ENCODE data around the gene MPPED2.

The MPPED2 gene

DNA sequence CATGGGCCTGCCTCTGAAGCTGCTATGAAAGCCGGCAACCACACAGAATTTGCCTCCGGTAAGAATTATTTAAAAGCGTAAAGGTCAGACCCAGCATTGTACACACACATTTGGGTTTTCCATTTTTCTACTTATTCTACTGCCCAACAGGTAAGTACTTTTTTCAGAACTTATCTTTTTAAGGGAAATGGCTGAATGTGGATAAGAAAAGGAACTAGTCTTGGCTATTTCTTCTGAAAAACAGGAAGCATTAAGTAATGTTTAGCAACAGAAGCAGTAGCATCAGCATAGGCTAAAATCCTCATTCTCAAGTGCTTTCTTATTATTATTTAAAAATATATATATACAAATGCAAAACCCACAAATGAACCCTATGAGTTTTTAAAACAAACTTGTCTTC, 103.1 kb downstream of the MPPED2 start:
- TF ChIP-seq, protein P1, sequence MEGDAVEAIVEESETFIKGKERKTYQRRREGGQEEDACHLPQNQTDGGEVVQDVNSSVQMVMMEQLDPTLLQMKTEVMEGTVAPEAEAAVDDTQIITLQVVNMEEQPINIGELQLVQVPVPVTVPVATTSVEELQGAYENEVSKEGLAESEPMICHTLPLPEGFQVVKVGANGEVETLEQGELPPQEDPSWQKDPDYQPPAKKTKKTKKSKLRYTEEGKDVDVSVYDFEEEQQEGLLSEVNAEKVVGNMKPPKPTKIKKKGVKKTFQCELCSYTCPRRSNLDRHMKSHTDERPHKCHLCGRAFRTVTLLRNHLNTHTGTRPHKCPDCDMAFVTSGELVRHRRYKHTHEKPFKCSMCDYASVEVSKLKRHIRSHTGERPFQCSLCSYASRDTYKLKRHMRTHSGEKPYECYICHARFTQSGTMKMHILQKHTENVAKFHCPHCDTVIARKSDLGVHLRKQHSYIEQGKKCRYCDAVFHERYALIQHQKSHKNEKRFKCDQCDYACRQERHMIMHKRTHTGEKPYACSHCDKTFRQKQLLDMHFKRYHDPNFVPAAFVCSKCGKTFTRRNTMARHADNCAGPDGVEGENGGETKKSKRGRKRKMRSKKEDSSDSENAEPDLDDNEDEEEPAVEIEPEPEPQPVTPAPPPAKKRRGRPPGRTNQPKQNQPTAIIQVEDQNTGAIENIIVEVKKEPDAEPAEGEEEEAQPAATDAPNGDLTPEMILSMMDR (IDR thresholded peaks at IDR 0.05; ENCODE audit: insufficient read depth, missing control alignments), result no peak
- DNase-seq (ENCODE audit: insufficient read length, low spot score) (no peak), FAIRE-seq (no peak)

DNA sequence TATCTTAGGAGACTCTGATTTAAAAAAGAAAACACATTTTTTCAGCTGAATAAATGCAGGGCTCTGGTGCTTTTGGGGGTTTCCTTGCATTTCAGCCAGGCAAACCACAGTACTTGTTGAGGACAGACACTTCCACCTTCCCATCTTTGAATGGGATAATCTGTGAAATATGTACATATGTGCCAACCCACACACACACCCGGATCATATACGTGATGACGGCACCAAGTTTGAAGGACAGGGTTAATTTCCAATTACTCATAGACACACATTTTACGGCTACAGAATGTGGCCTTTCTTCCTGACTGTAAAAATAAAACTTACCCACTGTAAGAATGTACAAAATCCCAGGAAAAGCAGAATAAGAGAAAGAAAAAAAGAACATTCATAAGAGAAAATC, 104.4 kb downstream of the MPPED2 start:
- DNase-seq (ENCODE audit: insufficient read length, low spot score), result no peak
- TF ChIP-seq, protein P1 (IDR thresholded peaks at IDR 0.05; ENCODE audit: insufficient read depth, missing control alignments), result no peak
- no peak for FAIRE-seq

DNA sequence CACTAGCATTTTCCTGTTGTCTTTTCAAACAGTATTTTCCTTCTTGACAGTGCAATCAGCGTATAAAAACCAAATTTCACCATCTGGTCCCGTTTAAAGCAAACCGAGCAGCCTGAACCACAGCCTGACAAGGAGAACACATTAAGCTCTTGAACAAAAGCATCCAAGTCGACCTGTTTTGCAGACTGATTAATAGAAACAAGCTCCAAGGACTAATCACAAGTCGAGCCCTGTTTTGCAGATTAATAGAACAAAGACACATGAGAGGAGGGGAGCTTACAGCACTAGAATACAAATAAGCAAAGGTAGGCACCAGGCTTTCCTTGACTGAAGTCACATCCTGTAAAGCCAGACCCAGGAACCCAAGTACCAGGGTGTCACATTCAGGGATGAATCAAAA, 104.8 kb downstream of the MPPED2 start:
- TF ChIP-seq, protein P1 (IDR thresholded peaks at IDR 0.05; ENCODE audit: insufficient read depth, missing control alignments), result no peak
- FAIRE-seq (no peak), DNase-seq (ENCODE audit: insufficient read length, low spot score) (no peak)

DNA sequence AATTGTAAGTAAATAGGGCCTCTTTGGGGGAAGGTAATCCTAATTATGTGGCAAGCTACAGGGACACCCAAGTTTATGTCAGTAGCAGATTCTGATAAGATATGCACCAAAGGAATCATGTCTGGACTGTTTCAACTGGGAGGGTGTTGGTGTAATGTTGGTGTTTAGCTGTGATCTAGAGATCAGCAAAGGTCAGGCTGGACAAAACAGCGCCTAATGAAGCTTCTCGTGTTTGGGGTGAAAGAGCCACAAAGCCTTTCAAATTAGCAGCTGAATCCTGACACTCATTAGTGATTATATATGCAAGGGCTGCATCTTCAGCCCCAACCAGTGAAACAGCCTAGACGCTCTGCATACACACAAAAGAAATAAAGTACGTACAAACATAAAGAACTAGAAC, 106.3 kb downstream of the MPPED2 start:
- no peak for FAIRE-seq
- no peak for DNase-seq (ENCODE audit: insufficient read length, low spot score)
- TF ChIP-seq, protein P1 (IDR thresholded peaks at IDR 0.05; ENCODE audit: insufficient read depth, missing control alignments), result no peak

DNA sequence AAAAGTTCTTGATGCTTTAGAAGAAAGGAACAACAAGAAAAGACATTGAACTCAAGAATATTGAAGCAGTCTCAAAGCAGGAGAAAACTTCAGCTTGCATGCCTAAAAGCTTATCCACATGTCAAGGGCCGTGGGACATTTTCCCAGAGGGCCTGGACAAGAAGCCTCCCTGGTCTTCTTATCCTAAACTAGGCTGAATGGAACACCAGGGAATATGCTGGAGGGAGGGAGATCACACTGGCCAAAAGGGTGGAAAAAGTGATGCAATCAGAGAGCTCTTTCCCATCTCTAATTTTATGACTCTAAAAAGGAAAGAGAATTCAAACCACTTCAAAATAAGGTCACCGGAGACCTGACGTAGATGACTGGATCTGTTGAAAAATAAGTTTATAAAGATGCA, 107.2 kb downstream of the MPPED2 start:
- FAIRE-seq, result no peak
- DNase-seq (ENCODE audit: insufficient read length, low spot score), result no peak
- TF ChIP-seq, protein P1 (IDR thresholded peaks at IDR 0.05; ENCODE audit: insufficient read depth, missing control alignments), result no peak

DNA sequence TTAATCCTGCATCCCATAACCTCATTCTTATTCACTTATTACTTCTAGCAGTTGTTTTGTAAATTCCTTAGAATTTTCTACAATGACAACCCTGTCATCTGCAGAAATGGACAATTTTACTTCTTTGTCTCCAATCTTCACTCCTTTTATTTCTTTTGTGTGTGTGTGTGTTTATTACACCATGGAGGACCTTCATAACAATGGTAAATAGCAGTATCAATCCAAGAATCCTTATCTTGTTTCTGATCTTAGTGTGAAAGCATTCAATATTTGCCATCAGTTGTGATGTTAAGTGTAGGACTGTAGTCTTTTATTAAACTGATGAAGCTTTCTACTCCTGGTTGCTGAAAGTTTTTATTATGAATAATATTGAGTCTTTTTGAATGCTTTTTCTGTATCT, 109.1 kb downstream of the MPPED2 start:
- DNase-seq (ENCODE audit: insufficient read length, low spot score) (no peak), FAIRE-seq (no peak)
- TF ChIP-seq, protein P1 (IDR thresholded peaks at IDR 0.05; ENCODE audit: insufficient read depth, missing control alignments), result no peak

DNA sequence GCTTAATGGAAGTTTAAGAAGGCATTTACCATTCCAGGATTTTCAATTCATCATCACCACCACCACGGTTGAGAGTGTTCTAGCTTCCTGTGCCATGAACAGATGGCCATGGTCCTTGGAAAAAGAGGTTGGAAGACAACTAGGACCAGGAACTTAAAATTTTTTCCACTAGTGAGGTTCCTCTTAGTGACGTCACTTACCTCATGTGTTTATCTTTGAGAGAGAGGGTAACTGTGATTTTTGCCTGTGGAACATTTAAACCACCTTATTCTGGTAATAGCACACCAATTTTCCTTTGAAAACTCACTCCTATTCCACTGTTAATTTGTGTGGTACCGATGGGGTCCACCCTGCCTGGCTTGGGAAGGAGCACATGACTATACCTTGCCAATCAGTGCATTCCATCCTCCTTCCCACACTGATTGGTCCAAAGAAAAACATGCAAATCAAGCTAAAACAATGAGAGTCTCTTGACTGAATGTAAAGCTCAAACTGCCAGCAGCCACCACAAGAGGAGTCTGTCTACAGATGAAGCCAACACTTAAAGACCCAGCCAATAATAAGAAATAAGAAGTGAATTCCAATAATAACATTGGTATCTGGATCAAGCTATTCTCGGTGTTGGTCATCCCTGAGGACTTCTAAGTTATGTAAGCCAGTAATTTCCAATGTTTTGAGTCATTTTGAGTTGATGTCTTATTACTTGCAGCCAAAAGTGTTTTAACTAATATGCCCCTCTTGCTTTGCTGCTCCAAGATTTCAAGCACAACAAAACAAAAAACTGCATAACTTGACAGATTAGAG, 111.8 kb downstream of the MPPED2 start:
- no peak for FAIRE-seq
- TF ChIP-seq, protein P1 (IDR thresholded peaks at IDR 0.05; ENCODE audit: insufficient read depth, missing control alignments), result no peak
- no peak for DNase-seq (ENCODE audit: insufficient read length, low spot score)
